Femur (tissue), 1 donor: Measurements from ENCODE around the gene MORF4L2.

ENCODE experiments used
- DNase-seq: peaks from one replicate; pipeline ENCODE4 v3.0.0-alpha.2; 2017

Gene MORF4L2, protein sequence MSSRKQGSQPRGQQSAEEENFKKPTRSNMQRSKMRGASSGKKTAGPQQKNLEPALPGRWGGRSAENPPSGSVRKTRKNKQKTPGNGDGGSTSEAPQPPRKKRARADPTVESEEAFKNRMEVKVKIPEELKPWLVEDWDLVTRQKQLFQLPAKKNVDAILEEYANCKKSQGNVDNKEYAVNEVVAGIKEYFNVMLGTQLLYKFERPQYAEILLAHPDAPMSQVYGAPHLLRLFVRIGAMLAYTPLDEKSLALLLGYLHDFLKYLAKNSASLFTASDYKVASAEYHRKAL

DNA sequence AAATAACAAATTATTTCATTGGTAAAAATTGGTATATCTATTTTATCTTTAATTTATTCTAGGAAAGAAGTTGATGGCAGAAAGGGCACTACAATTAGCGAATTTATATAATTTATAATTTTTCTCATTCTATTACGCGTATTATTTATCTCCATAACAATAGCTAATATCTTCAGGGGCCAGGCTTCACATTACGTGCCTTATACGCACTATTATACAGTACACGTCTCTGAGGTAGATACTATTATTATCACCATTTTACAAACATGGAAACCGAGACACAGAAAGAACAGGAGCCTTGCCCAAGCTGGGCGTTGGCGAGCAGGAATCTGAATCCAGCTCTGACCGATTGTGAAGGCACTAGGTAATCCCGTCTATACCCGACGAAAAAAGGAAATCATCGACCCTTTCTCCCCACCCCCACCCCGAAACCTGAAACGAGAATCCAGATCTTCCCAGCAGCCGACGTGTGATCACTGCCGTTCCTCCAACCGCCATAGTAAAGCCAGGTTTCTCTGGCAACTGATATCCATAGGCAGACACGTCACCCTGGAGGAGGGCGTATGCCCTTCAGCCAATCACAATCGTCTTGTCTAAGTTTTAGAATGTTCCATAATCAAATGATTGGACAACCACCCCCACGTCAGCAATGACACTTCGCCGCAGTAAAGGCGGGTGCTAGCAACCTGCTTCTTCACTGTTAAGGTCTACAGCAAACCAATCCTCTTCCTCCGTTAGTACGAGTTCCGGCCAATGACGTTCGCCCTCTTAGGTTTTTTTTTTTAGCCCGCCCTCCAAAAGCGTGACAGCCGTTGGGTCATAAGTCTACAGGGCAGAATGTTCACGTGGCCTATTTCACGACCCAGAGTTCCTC is at the start of gene MORF4L2:
Gene MORF4L2, minus strand, starts transcription at position 501 of the 874 bp plus-strand sequence. CDS start 9,672 bp downstream, outside the sequence.
- peak; percentile 97 for DNase-seq

DNA sequence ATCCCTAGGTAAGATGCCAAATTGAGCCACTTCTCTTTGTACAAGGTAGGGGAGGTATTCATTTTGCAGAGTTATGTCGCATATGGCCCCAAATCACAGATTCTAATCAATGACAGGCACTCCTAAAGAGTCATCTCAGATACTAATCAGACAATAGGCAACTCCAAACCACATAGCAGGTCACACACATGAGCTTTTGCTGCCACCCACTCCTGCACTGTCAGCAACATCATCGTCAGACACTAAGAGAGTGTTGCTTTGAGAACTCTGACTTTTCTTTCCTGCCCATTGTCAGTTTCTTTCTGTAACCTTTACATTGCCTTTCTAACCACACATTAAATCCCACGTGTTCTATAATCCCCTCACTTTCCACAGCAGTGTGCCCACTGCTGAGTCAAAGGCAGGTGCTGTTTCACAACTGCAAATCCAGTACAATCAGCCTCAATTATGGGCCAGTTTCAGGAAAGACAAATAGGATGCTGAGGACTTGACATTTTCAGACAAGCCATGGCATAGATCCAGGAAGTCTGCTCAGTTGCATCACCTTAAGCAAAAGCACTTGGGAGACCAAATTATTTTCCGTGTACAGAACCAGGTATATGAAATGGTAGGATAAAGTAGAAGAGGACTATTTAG is 47.7 kb upstream of the MORF4L2 start:
- DNase-seq: no peak

DNA sequence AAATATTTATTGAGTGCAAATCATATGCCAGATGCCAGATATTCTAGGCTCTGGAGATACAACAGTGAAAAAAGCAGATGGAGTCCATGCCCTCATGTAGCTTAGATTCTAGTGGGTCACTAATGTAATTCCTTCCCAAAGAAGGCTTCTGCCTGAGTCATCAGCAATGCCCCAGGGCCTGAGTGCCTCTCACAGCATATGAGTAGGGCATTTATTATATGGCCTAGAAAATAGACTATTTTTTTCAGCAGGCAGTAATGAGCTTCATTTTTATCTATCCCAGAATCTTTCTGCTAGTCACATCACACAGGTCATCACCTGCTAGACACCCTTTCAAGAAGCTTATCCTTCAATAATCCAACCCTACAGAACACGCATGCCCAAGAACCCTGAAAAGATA is 46.5 kb upstream of the MORF4L2 start:
- DNase-seq: no peak

DNA sequence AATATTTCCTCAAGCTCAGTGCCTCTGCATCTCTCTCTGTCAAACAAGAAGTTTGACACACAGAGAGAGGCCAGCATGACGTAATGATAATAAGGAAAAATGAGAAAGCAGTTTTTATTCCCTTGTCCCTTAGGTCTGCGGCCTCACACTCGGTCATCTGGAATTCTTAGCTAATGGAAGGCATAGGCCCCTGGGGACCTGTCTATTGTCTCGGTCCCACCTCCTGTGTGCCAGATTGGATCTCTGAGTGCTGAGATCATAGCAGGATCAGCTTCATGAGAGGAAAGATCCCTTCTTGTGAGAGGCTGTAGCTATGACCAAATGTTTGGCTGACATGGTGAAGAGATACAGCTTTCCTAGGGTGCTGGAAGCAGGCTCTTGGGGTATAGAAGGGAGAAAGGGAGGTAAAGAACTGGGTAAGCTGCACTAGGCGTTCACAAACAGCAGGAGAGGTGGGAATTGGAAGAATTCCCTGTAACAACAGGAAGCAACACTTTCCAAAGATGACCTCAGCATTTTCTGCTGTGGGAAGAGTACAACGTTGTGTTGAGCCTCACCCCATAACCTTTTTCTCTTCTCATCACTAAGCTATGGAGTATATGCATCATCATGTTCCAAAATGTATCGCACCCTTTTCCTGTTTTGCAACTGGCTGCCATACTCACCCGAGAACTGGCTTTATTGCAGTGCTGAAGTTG is 44.4 kb upstream of the MORF4L2 start:
- peak; percentile 59 for DNase-seq

DNA sequence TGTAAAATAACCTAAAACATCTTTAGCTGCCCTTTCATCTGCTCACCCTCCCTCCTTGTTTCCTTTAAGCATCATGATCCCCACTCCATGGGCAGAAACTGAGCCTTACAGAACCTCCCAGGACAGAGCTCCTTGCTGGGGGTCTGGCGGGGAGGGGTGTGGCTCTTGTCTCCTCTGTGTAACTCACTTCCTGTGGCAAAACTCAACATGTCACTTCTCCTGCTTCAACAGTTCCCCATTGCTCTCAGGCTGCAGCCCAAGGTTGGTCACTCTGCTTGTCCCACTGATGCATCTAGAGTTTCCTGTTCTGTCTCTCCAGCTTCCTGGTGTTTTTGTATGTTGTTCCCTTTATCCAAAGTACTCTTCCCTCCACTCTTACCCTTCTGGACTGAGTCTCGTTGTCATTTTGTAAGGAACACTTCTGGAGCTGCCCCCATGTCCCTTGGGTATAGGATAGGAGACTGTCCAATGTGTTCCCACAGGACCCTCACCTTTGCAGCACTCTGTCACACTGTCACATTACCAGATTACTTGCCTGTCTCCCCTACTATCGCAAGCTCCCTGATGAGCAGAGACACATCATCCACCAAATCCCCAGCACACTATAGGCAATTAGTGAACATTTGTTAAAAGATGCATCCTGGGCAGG is 43.8 kb upstream of the MORF4L2 start:
- DNase-seq: no peak

DNA sequence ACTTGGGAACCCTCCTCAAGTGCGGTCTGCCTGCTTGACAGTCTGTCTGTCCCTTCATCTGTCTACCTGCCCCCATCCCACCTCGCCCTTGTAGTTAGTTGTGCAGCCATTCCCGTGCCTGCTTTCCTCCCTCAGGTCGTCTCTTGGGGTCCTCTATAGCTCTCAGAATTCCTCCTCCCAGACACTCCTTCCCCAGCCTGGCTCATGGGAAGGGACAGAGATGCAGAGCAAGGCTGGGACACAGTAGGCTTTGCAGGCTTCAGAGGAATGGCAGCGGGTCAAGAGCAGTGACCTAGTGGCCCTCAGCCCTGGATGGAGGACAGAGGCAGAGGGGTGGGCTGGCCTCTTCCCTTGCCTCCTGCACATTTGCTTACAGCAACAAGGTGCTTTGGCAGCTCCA is 42.5 kb upstream of the MORF4L2 start:
- DNase-seq: no peak

DNA sequence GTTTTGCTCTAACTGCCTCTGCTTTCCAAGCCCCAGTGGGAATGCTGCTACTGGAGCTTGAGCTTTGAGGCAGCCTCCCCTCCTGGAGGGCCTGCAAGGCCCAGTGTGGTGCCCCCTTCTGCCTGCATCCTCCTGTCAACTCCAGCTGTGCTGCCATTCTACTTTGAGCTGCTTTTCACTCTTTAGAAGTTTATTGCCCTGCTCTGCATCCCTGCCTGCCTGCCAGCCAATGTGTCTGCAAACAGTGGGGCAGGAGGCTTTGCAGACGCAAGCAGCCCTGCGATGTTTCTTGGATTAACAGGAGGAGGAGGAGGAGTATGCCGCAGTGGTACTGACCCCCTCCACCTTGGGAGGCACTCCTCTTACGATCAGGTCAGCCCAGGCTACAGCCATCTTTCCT is 40.6 kb upstream of the MORF4L2 start:
- no peak for DNase-seq

DNA sequence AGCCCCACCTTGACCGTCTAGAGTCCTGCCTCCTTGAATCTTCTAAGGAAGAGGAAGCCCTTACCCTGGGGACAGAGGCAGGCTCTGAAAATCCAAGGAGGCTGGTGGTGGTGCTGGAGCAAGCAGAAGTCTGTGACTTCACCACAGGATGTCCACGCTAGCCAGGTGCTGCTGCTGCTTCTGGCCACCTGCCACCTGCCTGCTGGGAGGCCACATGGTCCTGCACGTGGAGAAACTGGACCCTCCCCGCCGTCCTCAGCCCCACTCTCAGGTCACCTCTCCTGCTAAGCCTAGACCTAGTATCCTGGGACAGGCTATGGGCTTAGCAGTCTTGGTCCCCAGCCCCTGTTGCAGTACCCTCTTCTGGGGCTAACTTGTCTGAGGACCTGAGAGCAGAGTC is 40.0 kb upstream of the MORF4L2 start:
- no peak for DNase-seq

DNA sequence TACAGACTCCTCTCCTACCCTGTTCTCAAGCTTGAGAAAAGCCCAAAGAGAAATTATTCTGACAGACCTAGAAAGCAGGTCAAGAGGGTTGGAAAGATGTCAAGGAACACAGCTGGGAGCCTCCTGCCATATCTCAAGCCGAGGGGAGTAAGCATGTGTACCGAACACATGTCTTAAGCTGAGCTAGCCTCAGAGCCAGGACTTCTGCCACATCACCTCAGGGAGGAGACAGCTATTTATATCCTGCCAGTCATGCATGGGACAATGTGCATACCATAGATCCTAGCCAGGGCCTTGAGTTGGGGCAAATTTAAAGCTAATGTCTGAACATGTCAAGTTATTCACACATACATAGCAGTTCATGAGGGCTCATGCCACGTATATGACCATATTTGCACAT is 36.0 kb upstream of the MORF4L2 start:
- DNase-seq: no peak

DNA sequence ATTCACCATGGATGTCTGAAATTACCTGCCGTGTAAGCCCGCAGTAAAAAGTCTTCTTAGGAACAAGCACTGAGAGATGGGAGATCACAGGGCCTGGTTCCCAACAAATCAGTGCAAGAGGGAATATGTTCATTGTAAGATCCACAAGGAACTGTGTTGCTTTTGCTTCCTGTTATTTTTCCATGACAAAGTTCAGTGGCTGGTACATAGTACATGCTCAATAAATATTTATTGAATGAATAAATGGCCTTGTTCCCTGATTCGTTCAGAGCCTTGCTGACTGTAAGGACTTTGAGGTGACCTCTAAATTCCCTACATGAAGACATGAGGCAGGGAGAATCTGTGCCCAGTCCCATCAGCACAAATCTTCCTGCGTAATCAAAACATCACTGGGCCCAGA is 31.6 kb upstream of the MORF4L2 start:
- no peak for DNase-seq

DNA sequence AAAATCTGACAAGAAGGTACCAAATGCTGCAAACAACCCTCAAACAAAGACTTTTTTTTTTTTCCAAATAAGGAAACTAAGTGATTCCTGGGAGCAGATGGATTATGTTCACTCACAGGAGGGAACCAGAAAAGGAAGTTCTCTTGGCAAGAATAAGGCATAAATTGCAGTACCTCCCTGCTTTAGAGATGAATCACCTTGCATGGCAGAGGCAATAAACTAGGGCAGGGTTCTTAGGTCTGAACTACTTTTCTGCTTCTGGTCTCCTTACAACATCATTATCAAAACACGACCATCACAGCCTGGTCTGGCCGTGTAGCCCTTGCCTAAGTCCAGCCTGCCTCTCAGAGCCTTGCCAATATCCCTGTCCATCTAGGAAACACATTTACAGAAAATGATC is 30.5 kb upstream of the MORF4L2 start:
- no peak for DNase-seq

DNA sequence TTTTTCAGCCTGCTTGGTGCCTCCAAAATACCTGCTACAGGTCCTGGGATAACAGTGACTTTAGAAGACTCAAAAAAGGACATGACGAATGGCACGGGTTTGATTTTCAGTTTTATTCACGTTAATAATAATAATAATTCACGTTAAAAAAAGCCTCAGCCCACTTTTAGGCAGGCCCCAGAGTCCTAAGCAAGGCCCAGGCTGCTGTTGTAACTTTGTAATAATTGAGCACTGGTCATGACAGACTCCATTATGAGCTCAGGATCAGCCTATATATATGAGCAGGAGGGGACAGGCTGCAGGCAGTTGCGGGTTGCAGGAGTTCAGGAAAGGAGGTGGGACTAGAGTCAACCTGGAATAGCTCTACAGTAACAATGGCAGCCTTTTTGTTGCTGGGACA is 24.1 kb upstream of the MORF4L2 start, which contains the start of gene TMEM31:
Gene TMEM31, plus strand, starts transcription at position 301 of the 400 bp plus-strand sequence. CDS start 1,350 bp downstream, outside the sequence.
- DNase-seq: no peak

DNA sequence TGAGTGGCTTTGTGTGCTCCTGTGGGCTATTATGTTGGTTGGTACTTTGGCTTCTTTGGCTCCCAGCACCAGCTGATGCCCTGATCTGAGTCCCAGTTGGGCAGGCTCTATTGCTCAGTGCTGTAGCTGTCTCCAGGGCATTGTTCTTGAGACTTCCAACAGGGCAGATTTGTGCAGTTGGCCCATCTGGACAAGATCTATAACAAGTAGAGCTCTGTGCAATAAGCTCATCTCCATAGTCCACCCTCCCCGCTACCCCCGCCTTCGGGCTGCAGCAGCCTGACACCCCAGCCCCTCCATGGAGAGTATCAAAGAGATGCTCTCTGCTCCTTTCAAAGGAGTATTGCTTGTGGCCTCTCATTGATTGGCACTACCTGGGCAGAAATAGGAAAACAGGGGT is 18.4 kb upstream of the MORF4L2 start:
- DNase-seq: no peak

DNA sequence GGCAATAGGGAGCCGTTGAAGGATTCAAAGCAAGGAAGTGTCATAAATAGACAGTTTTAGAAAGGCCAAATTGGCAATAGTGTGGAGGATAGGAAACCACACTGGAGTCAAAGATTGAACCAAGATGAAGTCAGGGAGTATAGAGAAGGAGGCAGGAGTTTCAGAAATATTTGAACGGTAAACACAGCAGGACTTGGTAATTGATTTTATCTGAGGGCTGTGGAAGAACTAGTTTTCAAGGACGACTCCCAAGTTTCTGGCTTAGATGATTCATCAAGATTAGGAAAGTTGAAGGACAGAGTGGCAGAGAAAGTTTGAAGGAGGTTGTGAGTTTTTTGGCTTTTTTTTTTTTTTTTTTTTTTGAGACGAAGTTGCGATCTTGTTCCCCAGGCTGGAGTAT is 12.7 kb upstream of the MORF4L2 start:
- DNase-seq: no peak

DNA sequence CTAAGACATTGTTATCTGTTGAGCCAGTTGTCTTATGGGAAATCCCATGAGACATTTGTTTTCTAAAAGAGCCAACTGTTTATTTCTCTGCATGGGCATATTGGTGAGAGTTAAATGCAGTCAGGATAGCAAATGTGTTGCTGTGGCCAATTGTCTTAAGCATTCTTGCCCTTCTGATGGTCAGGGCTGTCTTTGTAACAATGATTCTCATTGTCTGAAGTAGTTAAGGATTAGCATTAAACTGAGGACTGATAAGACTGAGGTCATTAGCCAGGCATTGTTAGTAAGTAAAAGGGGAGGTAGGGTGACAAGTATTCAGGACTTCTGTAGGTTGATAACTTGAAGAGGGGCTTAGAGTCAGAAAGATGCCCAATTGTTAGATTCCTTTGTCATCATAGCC is 11.2 kb upstream of the MORF4L2 start:
- DNase-seq: no peak

DNA sequence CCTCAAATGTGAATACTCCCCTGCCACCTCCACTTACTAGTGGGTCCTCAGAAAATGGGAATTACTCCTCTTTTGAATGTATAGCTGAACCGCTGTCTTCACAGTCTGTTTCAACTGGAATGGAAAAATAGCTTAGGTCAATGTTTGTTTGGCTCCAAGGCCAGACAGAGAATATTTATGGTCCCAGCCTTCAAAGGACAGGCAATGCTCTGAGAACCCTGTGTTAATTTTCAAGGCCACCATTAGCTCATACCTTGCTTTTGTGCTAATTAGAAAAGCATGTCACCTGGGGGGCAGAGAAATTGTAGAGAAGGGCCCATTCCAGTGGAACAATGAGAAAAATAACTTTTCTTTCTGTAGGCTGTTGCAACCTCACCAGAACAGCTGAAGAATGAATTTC is 4.6 kb upstream of the MORF4L2 start:
- DNase-seq: no peak

DNA sequence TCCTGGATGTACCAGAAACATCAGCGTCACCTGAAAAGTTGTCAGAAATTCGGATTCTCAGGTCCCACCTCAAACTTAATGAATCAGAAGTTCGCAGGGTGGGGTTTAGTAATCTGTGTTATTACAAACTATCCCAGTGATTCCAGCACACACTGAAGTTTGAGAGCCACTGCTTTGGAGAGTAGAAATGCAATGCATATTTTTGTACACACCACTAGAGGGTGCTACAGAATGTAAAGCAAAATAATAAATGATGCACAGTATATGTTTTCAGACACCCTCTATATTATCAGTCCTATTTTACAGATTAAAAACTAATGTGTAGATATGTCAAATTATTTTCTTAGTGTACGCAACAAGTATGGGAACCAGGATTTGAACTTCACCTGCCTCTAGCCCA is 2.4 kb upstream of the MORF4L2 start:
- no peak for DNase-seq

DNA sequence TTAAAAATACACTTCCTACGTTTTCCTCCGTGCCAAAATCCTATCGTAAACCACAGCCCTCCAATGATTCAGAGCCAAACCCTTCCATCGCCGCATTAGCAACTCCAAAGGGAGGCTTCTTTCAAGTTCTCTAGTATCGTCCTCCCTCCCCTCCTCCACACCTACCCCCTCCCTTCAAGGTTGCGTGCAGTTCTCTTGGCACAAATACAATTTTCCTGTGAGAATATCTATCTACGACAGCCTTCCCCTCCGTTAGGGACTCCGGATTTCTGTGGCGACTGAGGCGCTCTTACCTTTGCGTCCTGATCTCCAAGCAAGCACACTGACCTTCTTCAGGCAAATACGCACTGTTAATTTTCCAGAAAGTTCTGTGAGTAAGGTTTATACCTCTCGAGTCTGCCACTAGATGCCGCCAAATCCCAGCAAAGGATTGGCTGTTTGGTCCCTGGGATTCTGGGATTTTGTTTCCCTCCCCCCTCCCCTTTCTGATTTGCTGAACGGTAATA is 1.2 kb upstream of the MORF4L2 start:
- peak; percentile 83 for DNase-seq

DNA sequence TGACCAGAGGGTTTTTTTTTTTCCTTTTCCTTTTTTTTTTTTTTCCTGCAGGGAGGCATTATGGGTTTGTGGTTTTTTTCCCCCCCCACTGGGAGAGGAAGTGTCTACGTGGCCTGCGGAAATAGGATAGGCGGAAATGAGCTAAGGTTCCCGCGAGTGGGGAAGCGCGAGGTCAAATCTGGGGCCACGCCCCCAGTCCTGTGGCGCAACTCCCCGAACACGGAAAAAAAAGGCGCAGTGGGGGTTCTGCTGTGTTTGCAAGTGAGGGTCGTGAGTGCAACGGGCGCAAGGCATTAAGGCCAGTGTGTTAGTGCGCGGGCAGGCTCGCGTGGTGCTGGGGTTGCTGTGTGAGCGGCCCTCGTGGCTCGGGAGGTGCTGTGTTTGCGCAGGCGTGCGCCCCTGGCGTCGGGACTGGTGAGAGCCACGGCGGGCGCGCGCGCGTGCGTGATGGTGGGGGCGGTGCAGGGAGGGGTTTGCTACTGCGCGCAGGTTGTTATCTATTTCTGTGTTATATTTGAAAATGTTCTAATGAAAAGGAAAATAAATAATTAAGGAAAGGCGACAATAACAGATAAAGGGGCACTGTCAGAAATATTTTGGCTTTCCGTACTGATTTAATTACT is 685 bp upstream of the MORF4L2 start:
- peak; percentile 92 for DNase-seq

DNA sequence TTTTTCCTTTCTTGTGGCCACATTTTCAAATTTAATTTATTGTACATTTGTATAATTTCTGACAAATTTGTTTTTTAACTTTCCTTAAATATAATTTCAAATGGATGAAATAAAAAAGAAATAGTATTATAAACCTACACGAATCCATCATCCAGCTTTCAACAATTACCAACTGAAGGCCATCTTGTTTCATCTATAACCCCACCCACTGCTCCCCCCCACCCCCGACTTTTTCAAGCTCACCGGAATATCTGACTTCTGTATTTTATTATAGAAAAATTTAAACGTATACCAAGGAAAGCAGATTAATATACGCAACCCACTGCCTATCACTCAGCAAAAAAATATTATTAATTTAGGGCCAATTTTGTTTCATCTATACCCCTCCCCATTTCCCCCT is 1.1 kb downstream of the MORF4L2 start:
- no peak for DNase-seq

DNA sequence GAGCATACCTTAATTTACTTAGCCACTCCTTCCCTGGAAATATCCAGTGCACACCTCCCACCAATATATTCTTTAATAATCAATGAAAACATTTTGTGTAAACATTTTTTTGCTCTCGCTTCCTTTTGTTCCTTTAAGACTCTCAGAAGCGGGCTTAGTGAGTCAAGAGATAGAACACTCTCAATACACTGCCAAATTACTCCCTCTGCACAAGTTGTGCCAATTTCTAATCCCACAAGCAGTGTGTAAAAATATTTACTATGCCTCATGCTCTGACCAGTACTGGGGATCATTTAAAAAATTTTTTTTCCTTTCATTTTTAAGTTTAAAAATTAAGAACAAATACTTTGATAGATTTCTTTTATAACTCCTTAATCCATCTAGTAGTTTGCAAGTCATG is 5.1 kb downstream of the MORF4L2 start:
- no peak for DNase-seq
